Left renal pelvis (tissue), 4 donors: ENCODE measurements around the gene SYNCRIP. TPM values are rescaled to one million over a fixed set of nuclear protein-coding genes. Genes with fewer than 3 reads are reported as not detected.
"Not testable (repeated sequence)": the region's sequence is repeated elsewhere in the genome, so short reads cannot be mapped to it uniquely, and the experiment has no call there.

ENCODE experiments used
- DNase-seq, 4 donors: peaks; one replicate each; pipeline ENCODE4 v3.0.0-alpha.2; 2013; ENCODE audit warnings: low read depth in 4 of 4, low spot score in 3 of 4
- polyA plus RNA-seq, 4 donors: library from polyadenylated mRNA; unstranded; fragments of 120-200 nt; gene quantifications; one replicate each; pipeline ENCODE4 v1.2.1, GENCODE V29; 2013; ENCODE audit not compliant: insufficient read length in 4 of 4

Gene SYNCRIP
- polyA plus RNA-seq, result 100 to 1,000 TPM; 160 to 218 (median 182) TPM

GRCh38 chr6:85642774-85643536 is at the start of gene SYNCRIP:
Gene SYNCRIP (minus strand): TSS chr6:85642886. CDS start chr6:85641439, 1,447 bp downstream.
- DNase-seq, result peak; percentile 93 to 98 (median 96)

GRCh38 chr6:85691478-85691877 is 48.8 kb upstream of the SYNCRIP start:
- no peak for DNase-seq

GRCh38 chr6:85690071-85690470 is 47.4 kb upstream of the SYNCRIP start:
- no peak for DNase-seq

- no peak for DNase-seq
Measured at GRCh38 chr6:85685713-85686112, 43.0 kb upstream of the SYNCRIP start.

- DNase-seq, result no peak
Measured at GRCh38 chr6:85684809-85685171, 42.1 kb upstream of the SYNCRIP start.

GRCh38 chr6:85684133-85684808 is 41.6 kb upstream of the SYNCRIP start:
- no peak for DNase-seq

- not testable (repeated sequence) for DNase-seq
Measured at GRCh38 chr6:85681899-85682298, 39.2 kb upstream of the SYNCRIP start.

GRCh38 chr6:85680388-85680787 is 37.7 kb upstream of the SYNCRIP start:
- DNase-seq, result no peak

GRCh38 chr6:85679445-85680123 is 36.9 kb upstream of the SYNCRIP start:
- DNase-seq, result no peak

GRCh38 chr6:85678602-85679444 is 36.1 kb upstream of the SYNCRIP start:
- peak; percentile 96 to 99 (median 98) for DNase-seq

- peak in 1 of 4 donors; percentile 19 for DNase-seq
Measured at GRCh38 chr6:85678026-85678601, 35.4 kb upstream of the SYNCRIP start.

GRCh38 chr6:85677234-85677956 is 34.7 kb upstream of the SYNCRIP start:
- DNase-seq, result peak in 1 of 4 donors; percentile 33

- no peak for DNase-seq
Measured at GRCh38 chr6:85676086-85676729, 33.5 kb upstream of the SYNCRIP start.

GRCh38 chr6:85675030-85675819 is 32.5 kb upstream of the SYNCRIP start:
- DNase-seq, result no peak

GRCh38 chr6:85674604-85675003 is 31.9 kb upstream of the SYNCRIP start:
- no peak for DNase-seq

- DNase-seq, result no peak
Measured at GRCh38 chr6:85673198-85674139, 30.8 kb upstream of the SYNCRIP start.

GRCh38 chr6:85672623-85673022 is 29.9 kb upstream of the SYNCRIP start:
- DNase-seq, result no peak
